HG02840 (cell line): ENCODE results near the gene MOGAT2.
"Not testable (repeated sequence)": the region's sequence is repeated elsewhere in the genome, so short reads cannot be mapped to it uniquely, and the experiment has no call there.

Source experiments
- ATAC-seq: cut with Tn5 transposase; IDR thresholded peaks from one replicate; pipeline ENCODE4 v1.9.1; 2021; ENCODE audit warnings: mild to moderate bottlenecking, moderate library complexity, moderate number of reproducible peaks; ENCODE audit not compliant: unreplicated experiment, low FRiP score

Gene MOGAT2

DNA sequence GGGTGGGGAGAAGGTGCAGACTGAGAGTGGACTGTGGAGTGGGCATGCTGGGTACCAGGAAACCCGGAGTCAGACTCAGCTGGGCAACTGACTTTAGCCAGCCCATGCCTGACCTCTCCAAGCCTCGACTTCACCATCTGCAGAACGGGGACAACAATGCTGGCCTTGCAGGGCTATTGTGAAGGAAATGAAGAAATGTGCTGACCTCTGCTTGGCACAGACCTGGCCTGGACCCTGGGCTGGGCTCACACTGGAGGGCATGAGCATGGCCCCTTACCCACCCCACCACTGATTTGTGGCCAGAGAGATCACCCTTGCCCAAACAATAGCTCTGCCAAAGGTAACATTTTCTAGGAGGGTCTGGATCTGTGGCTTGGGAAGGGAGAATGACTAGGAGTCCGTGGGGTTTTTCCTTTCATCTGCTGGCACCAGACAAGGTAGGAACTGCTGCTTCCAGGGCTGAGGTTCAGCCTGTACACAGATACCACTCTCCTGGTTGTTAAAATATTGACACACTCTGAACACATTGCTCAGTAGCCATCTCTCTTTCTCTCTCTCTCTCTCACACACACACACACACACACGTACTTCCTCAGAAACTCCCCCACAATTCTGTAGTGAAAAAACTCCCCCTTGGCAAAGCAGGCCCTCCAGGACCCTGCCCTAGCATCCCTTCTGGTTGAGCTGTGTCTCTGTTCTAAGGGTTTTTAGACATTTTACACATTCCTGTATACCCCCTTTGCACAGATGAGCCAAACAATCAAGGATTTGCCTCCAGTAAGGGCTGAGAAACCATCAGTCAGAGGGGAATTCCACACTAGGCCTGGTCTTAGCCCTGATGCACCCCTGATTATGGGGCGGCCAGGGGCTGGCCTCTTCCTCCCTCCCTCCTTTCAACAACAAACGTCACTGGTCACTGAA lies 1.0 kb downstream of the MOGAT2 start:
- ATAC-seq = no peak

GRCh38 chr11:75719340-75720239 lies 2.0 kb downstream of the MOGAT2 start:
- no peak for ATAC-seq

GRCh38 chr11:75720639-75721038 lies 3.0 kb downstream of the MOGAT2 start:
- no peak for ATAC-seq

DNA sequence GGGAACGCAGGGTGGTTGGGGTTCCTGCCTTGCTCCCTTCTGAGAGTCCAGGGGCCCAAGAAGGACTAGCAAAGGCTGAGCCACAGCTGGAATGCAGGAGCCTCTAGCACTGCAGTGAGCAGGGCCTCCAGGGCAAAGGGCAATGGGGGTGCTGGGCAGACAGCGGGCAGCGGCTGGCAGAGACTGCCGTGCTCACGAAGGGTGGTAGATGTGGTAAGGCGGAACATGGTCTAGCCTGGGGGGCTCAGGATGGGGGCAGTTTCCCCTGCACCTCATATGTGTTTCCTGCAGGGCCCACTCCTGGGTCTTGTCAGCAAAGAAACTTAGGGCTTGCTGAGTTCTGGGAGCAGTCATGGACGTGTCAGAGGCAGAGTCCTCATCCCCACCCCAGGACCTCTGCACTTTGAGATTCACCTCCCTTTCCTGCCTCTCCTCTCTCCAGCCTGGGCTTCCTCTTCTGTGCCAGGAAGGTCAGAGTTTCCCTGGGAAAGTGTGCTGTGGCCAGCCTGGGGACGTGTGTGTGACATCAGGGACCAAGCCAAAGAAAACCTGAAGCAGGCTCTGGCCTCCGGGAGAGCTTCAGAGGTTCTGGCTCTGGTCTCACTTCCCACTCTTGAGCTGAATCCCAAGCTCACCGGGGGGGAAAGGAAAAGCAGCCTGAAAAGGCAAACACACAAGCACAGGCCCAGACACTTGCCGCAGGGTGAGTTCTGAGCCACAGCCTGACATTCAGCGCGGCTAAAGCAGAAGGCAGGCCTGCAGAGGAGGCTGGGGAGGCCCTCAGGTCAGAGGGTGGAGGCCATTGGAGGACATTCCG lies 4.4 kb downstream of the MOGAT2 start:
- no peak for ATAC-seq

GRCh38 chr11:75722669-75723042 lies 5.0 kb downstream of the MOGAT2 start:
- ATAC-seq = no peak

- no peak for ATAC-seq
Measured at GRCh38 chr11:75725547-75726320, 8.1 kb downstream of the MOGAT2 start.

GRCh38 chr11:75728992-75729391 lies 11.4 kb downstream of the MOGAT2 start:
- ATAC-seq = no peak

DNA sequence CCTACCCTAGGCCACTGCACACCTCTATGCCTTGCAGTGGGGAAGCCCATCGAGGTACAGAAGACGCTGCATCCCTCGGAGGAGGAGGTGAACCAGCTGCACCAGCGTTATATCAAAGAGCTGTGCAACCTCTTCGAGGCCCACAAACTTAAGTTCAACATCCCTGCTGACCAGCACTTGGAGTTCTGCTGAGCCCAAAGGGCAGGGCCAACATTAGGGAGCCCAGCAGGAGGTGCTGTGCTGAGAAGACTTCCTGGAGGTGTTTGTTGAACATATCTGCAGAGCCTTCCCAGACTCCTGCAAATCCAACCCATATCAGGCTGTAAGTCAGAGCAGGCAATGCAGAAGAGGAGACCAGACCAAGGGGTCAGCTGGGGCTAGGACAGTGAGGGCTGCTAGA lies 13.5 kb downstream of the MOGAT2 start:
- ATAC-seq = no peak

DNA sequence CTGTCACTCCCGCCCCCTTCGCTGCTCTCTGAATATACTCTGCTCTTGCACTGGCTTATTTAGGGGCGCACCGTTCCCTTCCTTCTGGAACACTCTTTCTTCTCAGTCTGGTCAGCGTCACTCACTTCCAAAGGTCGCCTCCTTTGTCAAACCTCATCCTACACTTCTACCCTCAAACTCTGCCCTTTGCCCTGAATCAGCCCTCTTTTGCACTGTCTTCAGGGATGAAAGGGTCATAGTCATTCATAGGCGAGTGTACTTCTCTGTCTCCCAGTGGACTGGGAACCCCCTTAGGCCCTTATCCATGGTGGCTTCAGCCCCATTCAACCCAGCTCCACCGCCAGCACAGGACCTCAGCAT lies 15.4 kb downstream of the MOGAT2 start:
- no peak for ATAC-seq

- ATAC-seq = no peak
Measured at GRCh38 chr11:75733431-75734107, 15.9 kb downstream of the MOGAT2 start.

DNA sequence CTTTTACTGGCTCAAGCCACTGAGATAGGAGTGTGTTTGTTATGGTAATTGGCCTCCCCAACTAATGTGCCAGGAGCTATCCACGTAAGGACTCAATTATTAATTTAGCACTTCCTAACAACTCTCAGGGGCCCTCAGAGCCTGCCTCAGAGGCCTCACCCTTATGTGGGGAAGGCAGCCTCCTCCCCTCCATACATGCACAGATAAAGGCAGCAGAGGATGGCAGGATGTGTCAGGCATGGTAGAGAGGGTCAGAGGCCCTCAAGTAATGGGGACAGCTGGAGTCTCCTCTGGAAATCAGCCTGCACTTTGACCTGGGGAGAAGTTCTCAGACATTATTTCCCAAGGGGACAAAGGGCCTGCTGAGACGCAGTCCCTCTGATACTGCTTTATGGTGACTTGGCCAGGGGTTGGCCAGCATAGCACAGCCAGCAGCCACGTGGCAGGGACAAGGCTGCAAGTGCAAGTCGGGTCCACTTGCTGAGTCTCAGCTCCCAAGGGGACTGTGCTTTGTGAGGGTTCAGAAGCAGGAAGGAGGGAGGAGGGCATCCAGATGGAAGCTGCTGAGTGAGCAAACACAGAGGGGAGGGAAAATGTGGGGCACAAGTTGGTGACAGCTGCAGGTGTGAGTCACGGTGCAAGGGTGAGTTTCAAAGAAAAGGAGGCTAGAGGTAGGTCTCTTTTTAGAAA lies 17.0 kb downstream of the MOGAT2 start:
- ATAC-seq = no peak

- no peak for ATAC-seq
Measured at GRCh38 chr11:75735181-75735845, 17.7 kb downstream of the MOGAT2 start.

- ATAC-seq = no peak
Measured at GRCh38 chr11:75737314-75737713, 19.7 kb downstream of the MOGAT2 start.

- ATAC-seq = no peak
Measured at GRCh38 chr11:75740681-75741080, 23.0 kb downstream of the MOGAT2 start.

- not testable (repeated sequence) for ATAC-seq
Measured at GRCh38 chr11:75743159-75743558, 25.5 kb downstream of the MOGAT2 start.

GRCh38 chr11:75743711-75744563 lies 26.3 kb downstream of the MOGAT2 start:
- ATAC-seq = no peak

- no peak for ATAC-seq
Measured at GRCh38 chr11:75745807-75746206, 28.2 kb downstream of the MOGAT2 start.
